Measurements from ENCODE around the gene ASTN2.

ASTN2 gene

DNA sequence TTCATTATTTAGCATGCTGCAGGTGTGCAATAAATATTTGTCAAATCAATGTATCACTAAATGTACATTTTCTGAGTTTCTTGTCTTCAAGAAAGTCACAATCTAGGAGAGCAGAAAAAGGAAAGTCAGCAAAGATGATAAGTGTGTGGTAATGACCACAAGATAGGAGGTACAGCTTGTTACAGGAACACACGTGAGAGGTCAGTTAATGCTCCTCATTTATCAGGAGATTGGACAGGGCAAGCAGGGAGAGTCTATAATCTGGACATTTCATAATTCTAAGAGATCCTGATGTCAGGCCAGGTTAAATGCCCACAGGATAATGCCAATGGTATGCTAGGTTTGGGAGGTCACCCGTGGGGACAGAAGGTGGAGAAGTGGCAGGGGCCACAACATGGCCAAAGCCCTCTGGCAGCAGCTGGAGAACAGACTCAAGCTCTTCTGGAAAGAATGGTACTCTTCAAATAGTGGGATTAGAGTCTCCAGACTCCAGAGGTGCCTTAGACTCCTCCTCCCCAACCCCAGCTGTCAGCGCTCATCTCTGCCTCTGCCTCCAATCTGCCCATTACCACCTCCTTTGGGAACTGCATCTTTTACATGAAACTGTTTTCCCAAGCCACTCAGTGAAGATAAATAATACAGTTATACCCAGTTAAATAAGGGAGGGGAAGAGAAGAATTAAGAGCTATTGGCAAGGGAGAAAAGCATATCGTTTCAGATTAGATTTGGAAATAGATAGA, 114.3 kb downstream of the ASTN2 start:
- no peak for DNase-seq

DNA sequence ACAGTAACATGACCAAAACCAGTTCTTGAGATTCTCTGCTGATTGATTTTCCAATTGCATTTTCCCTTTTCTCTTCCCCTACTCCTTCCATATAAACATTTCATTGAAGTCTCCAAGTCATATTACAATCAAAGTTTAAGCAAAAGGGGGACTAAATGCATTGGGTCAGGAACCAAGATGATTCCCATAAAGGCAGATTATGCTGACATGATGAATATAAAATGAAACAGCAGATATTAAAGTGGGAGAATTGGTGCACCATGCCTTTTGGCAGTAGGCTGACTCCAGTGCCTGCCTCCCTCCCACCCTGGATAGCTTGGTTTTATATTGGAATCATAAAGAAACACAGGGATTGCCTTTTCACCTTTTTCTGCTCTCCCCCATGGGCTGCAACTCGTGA, 118.4 kb downstream of the ASTN2 start:
- no peak for DNase-seq

DNA sequence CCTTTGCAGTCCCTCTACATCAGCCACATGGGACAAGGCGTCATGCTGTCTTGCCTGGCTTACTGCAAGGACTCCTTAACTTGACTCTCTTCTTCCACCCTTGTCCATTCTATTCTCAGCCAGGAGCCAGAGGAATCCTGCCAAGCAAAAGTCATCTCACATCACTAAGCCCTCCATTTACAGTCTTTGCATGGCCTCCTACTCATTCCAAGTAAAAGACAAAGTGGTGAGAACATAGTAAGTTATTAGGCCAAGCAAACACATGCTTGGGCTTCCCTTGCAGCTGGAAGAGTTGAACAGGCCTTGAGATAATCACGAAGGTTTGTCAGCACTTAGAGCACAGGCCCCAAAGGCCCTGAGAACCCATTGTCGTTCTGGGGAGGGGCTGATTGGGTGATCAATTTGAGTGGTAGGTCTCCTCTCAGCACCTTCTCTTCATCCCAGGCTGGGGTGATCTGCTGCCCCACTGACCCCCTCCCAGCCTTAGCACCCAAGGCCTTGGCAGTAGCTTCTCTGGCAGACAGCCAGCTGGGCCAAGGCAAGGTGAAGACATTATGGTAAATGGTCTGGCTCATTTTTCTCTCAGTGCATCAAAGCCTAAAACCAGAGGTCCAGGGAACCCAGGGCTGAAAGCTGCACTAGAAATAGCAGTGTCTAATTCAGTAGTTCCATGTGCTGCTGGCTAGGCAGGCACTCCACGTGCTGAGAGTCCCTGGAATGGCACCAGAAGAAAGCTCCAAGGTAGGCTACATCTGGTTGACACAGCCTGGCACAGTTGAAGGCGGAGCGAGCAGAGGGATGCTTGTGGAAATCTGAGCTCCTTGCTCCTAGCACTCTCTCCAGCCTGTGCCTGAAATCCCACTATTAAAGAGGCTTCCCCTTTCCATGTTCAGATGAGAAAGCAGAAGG, 121.4 kb downstream of the ASTN2 start:
- DNase-seq = no peak

DNA sequence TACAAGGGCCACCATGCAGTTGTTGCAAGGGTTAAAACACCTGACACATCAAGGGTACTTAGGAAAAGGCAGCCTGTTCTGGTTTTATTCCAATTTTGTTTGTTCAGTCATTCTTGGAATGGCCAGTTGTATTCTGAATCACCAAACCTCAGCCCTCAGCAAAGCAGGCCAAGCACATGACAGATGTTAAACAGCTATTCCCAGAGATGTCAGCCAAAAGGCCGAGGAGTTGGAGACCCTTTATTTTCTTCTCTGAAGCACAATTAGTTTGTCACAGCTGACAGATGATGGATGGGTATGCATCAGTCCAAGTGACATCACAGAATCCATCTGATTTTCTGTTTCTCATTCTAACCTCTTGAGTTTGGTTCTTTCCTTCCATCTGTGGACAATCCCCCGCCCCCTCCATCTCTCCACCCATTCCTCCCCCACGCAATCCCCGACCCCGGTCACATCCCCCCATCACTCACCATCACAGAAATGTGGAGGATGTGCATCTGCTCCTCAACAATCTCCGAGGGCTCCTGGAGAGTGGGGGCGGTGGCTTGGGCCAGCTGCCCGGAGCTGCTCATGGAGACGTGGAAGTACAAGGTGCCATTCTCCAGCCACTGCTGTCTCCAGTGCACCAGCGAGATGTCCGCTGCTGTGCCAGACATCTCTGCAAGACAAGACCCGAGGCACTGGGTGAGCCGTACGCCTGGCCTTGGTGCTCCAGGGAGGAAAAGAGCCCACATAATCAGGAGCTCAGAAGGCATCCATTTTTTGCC, 123.8 kb downstream of the ASTN2 start:
- DNase-seq = peak; percentile 27

DNA sequence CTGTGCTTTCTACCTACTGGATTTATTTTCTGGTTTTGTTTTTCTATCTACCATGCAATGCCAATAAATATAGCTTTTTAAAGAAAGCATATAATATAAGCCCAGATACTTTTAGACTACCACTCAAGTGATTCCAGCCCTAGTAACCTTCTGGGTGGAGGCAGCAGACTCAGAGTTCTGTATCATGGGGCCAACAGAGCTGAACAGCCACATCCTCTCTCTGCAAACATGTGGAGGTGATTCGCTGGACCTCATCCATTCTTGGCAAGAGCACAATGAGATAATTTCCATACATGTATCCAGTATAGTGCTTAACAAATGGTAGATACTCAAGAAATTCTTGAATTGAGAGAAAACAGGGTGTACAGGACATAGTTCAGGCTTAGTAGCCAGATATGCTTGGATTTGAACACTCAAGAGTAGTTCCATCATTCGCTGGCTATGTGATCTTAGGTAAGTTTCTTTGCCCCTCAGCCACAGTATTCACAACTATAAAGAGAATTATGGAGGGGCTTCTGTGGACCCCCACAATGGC, 124.5 kb downstream of the ASTN2 start:
- no peak for DNase-seq

DNA sequence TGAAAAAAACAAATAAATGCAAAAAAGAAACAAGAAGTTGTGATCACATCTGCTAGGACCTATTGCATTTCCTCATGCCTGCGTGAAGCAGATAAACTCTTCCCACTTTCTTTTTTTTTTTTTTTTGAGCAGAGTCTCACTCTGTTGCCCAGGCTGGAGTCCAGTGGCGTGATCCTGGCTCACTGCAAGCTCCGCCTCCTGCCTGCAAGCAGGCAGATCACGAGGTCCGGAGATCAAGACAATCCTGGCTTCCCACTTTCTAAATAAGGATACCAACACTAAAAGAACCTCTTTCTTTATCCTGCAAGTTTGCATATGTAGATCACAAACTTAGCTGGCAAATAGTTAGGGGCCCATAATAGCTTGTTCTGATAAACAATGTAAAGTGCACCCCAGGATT, 128.6 kb downstream of the ASTN2 start:
- DNase-seq = no peak

DNA sequence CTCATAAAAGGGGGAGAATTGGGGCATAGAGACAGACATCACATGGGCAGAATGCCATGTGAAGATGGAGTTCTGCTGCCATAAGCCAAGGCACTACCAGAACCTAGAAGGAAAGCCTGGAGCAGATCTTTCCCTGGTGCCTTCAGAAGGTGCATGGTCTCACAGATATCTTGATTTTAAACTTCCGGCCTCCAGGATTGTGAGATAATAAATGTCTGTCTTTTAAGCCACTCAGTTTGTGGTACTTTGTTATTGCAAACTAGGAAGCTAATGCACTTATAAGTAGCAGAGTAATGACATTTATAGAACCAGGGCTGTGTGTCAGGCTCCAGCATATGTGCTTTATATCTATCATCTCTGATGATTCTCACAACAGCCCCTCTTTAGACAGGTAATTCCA, 130.4 kb downstream of the ASTN2 start:
- no peak for DNase-seq

DNA sequence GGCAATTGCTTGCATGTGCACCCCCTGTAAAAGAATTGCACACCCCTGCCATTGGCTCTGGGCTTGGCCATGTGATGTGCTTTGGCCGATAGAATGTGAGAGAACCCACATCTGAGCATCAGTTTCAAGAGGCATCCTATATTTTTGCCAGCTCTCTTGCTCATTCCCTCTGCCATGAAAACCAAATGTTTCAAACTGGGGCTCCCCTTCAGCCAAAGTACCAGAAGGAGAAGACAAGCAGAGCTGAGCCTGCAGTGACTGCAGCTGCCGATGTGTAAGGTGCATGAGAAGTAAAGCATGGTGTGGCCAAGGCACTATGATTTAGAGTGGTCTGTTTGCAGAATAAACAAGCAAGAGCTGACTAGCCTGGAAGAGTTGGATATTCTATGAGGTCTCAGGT, 132.3 kb downstream of the ASTN2 start:
- DNase-seq = no peak

DNA sequence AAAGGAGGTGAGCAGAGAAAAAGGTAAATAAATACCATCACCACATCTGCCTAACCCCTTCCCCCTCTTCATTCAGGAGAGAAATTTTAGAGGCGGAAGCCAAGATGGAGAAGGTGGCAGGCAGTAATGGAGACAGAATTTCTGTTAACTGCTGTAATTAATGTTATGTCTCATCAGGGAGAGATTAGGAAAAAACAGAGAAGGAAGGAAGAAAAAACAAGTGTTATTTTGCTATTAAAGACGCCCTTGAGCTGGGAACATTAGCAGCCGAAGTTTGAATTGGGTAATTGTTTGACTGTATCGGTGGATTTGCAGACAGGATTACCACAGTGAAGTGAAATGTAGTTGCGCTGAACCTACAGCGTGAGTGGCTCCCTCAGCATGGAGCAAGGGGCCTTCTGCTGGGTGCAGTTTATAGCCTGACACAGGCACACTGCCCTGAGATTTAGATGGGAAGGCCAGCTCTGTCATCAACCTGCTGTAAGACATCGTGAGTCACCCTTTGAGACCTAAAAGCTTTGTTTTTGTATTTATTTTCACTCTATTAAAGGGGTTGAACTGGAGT, 136.3 kb downstream of the ASTN2 start:
- DNase-seq = no peak

DNA sequence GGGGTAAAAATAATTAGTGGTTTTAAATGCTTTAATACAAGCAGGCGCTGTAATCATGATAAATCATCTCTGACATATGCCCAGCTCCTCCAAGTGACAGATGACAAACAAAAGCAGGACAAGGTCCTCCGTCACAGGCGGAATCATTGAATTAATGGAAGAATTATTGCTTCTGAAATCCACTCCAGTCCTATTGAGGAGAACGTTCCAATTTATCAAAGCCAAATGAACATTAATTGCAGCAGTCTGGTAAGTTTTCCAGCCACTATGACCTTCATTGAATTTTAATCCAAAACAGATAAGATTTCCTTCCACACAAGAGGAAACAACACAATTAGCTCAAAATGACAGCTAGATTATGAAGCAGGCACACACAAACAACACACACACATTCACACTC, 136.8 kb downstream of the ASTN2 start:
- peak; percentile 37 for DNase-seq

DNA sequence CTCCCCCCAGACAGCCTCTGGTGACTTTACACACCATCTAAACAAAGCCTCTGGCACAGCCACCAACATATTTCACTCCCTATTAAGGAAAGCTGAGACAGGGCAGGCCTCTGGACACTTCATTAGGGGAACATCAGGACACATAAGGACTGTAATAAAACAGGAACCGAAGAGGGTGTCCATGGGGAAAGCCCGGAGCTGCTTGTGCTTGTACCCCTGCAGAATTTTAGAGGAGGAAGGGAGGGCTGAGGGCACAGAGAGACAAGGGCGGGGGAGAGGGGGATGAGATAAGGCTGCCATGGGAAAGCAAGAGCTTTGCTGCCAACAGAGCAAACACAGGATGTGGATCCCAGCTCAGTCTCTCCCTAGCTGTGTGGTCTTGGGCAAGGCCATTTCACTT, 138.4 kb downstream of the ASTN2 start:
- peak; percentile 84 for DNase-seq

DNA sequence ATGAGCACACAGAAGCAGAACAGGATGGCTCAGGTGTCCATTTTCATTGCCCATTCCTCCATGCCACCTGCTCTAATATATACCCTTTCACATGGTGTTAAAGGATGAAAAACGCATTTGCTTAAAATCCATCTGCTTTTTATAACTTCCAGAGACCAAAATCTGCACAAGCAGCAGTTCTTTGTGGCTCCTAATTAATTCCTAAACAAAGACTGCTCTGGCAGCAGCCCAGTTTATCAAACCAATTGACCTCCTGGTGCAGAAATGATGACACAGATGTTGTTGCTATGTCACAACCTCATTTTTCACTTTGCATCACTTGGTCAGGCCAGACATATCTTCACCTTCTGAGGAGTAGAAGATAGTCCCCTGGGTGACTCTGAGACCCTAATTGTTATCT, 141.2 kb downstream of the ASTN2 start:
- no peak for DNase-seq

DNA sequence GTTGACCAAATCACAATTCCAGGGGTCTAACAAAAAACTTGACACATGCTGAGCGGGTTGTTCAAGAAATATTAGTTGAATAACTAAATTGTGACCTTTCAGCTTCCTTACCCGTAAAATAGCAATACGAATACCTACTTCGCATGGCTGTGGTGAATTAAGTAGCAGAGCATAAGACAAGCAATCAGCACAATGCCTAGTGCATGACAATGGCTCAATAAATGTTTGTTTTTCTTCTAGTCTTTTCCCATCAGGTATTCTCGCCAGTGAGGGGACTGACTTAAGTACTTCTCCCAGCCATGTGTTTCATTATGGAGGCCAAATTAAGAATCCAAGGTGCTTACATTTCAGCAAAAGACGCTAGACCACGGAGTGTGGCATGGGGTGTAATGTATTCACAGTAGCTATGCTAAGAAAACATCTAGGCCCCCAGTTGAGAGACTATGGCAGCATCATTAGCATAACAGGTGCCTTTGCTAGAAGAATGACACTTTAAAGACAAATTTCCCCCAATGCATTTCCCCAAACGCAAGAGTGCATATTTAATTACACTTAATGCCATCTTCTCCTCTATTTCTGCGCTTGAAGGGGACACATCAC, 145.9 kb downstream of the ASTN2 start:
- DNase-seq = no peak

DNA sequence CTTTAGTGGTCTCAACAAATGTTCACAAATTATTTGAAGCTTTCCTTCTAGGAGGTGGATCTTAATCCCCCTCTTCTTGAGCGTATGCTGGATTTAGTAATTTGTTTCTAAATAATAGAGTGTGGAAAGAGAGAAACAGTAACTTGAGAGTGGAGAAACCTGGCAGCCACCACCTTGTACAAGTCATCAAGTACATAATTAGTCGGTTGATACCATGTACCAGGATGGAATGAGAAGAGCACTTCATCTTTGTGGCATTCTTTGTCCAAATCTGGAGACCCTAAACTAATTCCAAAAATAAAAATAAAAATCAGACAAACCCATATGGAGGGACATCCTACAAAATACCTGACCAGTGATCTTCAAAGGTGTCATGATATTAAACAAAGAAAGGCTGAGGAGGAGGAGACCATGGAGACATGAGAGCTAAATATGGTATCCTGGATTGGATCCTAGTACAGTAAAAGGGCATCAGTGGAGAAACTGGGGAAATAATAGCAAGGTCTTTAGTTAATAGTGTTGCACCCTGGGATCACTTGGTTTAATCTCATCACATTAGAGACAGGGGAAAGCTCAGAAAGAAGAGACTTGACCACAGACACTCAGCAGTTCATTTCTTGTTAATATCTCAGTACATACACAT, 147.9 kb downstream of the ASTN2 start:
- no peak for DNase-seq

DNA sequence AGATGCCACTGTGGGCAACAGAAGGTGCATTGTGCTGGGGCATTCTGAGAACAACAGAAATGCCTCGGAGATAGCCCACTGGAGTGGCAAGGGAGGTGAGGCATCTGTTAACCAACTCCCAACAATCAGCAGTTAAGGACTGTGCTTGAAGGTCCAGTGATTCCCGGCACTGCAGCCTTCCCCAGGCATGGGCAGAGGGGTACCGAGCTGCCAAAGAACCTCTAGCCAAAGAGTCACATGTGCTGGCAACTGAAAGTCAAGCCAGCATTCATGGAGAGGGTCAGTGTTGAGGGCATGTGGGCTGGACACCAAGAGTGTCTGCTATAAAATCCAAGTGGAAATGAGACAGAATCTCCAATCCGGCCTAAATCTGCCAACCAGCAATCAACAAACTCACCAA, 149.6 kb downstream of the ASTN2 start:
- DNase-seq = no peak

DNA sequence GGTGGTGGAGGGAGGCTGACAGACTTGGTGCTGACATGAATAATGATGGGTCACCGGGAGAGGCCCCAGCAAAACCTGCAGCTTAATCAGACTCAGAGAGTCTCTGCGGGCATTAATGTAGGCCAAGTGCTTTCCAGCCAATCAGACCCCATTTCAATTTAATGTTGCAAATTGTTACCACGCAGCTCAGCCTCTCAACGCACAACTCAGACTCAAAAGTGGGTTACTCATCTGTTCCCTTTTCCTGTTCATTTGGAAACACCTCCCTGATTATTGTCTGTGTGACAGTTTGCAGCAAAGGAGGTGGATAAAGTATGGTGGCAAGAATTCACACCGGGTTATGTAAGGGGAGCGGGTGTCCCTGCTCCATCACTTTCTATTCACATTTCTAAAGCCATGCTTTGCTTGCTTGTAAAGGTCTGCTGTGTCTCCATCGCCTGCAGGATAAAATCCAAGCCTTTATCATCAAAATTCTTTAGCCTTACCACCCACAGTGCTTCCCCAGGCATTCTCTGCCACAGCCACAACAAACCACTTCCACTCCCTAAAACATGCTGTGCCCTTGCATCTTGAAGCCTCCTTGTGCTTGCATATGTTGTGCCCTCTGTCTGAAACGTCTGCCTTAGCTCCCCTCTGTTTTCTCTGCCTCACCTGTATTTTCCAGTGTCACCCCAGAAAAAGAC, 156.5 kb downstream of the ASTN2 start:
- no peak for DNase-seq

DNA sequence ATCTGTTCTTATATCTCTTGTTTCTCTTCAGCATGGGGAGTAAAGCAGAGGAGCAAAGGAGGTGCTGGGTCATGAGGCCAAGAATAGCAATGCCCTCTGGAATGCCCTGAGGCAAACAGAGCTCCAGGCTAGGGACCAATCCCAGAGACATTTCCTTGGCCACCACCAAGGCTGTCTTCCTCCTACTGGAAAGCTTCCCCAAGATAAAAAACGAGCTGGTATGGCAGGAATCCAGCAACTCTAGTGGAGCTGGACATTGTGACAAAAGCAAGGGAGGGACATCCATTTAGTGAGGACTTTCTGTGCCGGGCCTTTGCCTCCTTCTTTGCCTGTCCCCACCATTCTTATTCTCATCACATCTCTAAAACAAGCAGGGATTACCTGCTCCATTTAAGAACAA, 161.6 kb downstream of the ASTN2 start:
- DNase-seq = no peak

DNA sequence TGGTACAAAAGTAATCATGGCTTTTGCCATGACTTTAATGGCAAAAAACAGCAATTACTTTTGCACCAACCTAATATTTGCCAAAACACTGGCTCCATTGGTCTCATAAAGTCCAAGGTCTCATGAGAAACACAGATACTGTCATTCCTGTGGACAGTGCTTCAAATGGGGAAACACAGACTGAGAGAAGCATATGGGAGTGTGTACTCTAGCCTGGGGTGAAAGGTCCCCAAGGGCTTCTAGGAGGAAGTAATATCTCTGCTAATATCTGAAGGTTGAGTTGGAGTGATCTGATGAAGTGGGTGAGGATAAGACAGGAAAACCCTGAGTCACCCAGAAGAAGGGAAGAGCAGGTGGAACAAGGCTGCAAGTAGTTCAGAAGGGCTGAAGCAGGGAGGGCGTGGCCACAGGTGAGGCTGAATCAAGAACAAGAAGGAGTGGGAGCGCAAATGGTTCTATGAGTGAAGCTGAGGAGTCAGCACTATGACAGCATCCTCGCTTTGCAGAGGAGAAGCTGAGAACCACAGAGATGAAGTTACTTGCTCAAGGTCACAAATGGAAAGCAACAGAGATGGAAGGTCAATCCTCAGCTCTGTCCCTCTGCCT, 164.1 kb downstream of the ASTN2 start:
- DNase-seq = no peak

DNA sequence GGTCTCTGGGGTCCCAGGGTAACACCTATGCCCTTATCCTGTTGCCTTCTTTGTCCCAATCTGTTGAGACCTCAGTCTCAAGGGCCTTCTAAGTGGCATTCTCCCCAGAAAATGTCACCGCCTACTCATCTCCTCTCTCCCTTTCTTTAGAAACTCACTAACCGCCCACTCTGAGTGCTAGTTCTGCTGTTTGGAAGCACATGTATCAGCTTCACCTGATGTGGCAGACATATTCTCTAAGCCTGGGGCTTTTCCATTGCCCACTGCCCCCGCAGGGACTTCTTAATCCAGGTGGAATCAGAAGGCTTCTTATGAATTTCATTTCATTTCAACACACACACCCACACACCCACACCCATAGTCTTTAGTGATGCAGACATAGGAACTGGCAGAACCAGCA, 165.1 kb downstream of the ASTN2 start:
- no peak for DNase-seq

DNA sequence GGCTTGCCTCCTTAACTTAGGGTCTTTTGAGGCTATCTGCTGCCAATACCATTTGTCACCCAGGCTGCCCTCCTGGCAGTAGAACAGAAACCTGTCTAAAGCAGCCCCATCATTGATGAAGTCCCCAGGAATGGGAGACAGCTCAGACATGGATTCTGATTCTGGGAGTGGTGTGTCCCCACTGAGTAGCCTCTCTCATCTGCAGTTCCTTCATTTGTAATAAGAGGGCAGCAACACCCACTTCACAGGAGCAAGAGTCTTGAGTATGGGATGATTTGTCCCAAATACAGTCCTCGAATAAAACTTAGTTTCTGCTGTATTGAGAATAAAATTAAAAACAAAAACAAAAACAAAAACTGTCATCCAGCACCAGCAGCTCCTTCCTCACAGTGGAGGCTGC, 167.6 kb downstream of the ASTN2 start:
- peak; percentile 26 for DNase-seq

All from NCI-H2029 (cell line).